Measurements from ENCODE around the gene ARHGAP20. TPM values are rescaled to one million over a fixed set of nuclear protein-coding genes. Genes with fewer than 3 reads are reported as not detected.

ARHGAP20 gene
- total RNA-seq, 1 donor from 2014 or later: 0.11 TPM

GRCh38 chr11:110598725-110599124 is 113.5 kb downstream of the ARHGAP20 start:
- no peak overlapping the region for H3K27ac Mint-ChIP-seq
- H3K27me3 Mint-ChIP-seq: peaks cover 2% of the 10 kb centered on the region
- no peak for DNase-seq
- ChIA-PET CTCF (no interaction called here), POLR2A (no interaction called here)
- ATAC-seq (ENCODE audit: low read depth): no peak
- no peaks in the 10 kb centered on the region for H3K4me1 Mint-ChIP-seq
- H3K4me3 Mint-ChIP-seq: no peak overlapping the region
- H3K9me3 Mint-ChIP-seq: peaks cover 2% of the 10 kb centered on the region
- no peaks in the 10 kb centered on the region for H3K36me3 Mint-ChIP-seq (ENCODE audit: low read depth)
- no peak for TF ChIP-seq CTCF (IDR thresholded peaks at IDR 0.05)
- intact Hi-C loops (cut with micrococcal nuclease): no loop called here

DNA sequence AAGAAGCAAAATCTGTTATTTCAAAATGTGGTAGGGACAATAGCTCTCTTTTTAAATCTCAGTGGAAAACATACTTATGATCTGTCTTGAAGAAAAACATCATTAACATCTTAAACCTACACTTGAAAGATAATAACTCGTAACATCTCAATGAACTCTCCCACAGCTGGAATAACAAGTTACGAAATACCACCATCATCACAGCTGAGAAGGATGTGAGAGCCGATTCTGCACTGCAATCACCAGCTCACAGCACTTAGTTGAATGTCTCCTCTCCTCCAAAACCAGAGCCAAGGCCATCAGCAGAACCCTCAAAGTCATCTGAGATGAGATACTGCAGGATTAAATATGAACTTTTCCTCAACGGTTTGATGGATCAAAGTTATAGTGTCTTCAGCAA is 124.3 kb downstream of the ARHGAP20 start:
- Mint-ChIP-seq H3K4me1 (no peaks in the 10 kb centered on the region), H3K27ac (no peak overlapping the region), H3K9me3 (no peaks in the 10 kb centered on the region), H3K36me3 (ENCODE audit: low read depth) (no peaks in the 10 kb centered on the region), H3K27me3 (no peaks in the 10 kb centered on the region), H3K4me3 (no peak overlapping the region)
- intact Hi-C loops (cut with micrococcal nuclease): no loop called here
- ChIA-PET CTCF (no interaction called here), POLR2A (no interaction called here)
- no peak for TF ChIP-seq CTCF (IDR thresholded peaks at IDR 0.05)
- DNase-seq: no peak
- no peak for ATAC-seq (ENCODE audit: low read depth)

GRCh38 chr11:110587129-110587528 is 125.1 kb downstream of the ARHGAP20 start:
- H3K9me3 Mint-ChIP-seq: no peaks in the 10 kb centered on the region
- ChIA-PET POLR2A (no interaction called here), CTCF (no interaction called here)
- H3K4me3 Mint-ChIP-seq: no peak overlapping the region
- intact Hi-C loops (cut with micrococcal nuclease): no loop called here
- DNase-seq (no peak), ATAC-seq (ENCODE audit: low read depth) (no peak)
- no peak overlapping the region for H3K27ac Mint-ChIP-seq
- TF ChIP-seq CTCF (IDR thresholded peaks at IDR 0.05): no peak
- no peaks in the 10 kb centered on the region for H3K36me3 Mint-ChIP-seq (ENCODE audit: low read depth)
- no peaks in the 10 kb centered on the region for H3K27me3 Mint-ChIP-seq
- H3K4me1 Mint-ChIP-seq: no peaks in the 10 kb centered on the region

DNA sequence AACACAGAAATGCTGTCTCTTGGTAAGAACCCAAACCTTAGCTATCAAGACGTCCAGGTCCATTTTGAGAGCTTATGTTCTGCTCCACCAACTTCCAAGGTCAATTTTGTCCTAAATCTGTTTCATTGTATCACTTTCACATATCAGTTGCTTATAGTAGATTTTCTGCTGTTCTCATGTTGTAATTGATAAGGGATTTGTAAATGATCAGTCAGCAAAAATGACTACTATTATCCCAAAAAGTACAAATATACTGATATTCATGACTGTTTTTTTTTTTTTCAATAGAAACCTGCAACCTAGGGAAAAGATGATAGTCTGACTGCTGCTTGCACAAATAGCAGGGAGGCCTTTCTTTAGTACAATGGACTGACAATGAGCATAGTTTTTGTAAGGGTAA is 128.1 kb downstream of the ARHGAP20 start:
- no peaks in the 10 kb centered on the region for H3K4me1 Mint-ChIP-seq
- TF ChIP-seq CTCF (IDR thresholded peaks at IDR 0.05): no peak
- intact Hi-C loops (cut with micrococcal nuclease): no loop called here
- H3K4me3 Mint-ChIP-seq: no peak overlapping the region
- H3K36me3 Mint-ChIP-seq (ENCODE audit: low read depth): no peaks in the 10 kb centered on the region
- peaks cover 2% of the 10 kb centered on the region for H3K27me3 Mint-ChIP-seq
- DNase-seq (no peak), ATAC-seq (ENCODE audit: low read depth) (no peak)
- no peaks in the 10 kb centered on the region for H3K9me3 Mint-ChIP-seq
- no peak overlapping the region for H3K27ac Mint-ChIP-seq
- ChIA-PET CTCF (no interaction called here), POLR2A (no interaction called here)

- ChIA-PET CTCF (no interaction called here), POLR2A (no interaction called here)
- Mint-ChIP-seq H3K4me1 (no peaks in the 10 kb centered on the region), H3K36me3 (ENCODE audit: low read depth) (no peaks in the 10 kb centered on the region), H3K9me3 (no peaks in the 10 kb centered on the region), H3K27ac (no peak overlapping the region), H3K4me3 (no peak overlapping the region), H3K27me3 (peaks cover 2% of the 10 kb centered on the region)
- intact Hi-C loops (cut with micrococcal nuclease): no loop called here
- no peak for TF ChIP-seq CTCF (IDR thresholded peaks at IDR 0.05)
- no peak for ATAC-seq (ENCODE audit: low read depth)
- no peak for DNase-seq
Observed at GRCh38 chr11:110582728-110583432, 129.4 kb downstream of the ARHGAP20 start.

Data from activated B cell treated with CpG ODN at 0.5 μM for 24 hours (primary cell).